Measurements from ENCODE around the gene ZBTB7C. TPM values are rescaled to one million over a fixed set of nuclear protein-coding genes. Genes with fewer than 3 reads are reported as not detected.
A peak's percentile ranks its signal among the peaks of the same experiment; 100 is the strongest.

ZBTB7C gene
- total RNA-seq, 1 donor, result not detected

- no peak for DNase-seq (ENCODE audit: low read depth)
- no peak overlapping the region for H3K4me3 ChIP-seq (ENCODE audit: low read depth, low read length)
- TF ChIP-seq CTCF (IDR thresholded peaks at IDR 0.05; ENCODE audit: insufficient read depth, low read depth, low read length), result no peak
These were observed 182.8 kb downstream of the ZBTB7C start for GRCh38 chr18:48226401-48226800.

GRCh38 chr18:48222118-48222517 lies 187.1 kb downstream of the ZBTB7C start:
- TF ChIP-seq CTCF (IDR thresholded peaks at IDR 0.05; ENCODE audit: insufficient read depth, low read depth, low read length), result no peak
- H3K4me3 ChIP-seq (ENCODE audit: low read depth, low read length), result no peak overlapping the region
- DNase-seq (ENCODE audit: low read depth), result peak; percentile 35

GRCh38 chr18:48219810-48220499 lies 189.2 kb downstream of the ZBTB7C start:
- TF ChIP-seq CTCF (IDR thresholded peaks at IDR 0.05; ENCODE audit: insufficient read depth, low read depth, low read length), result no peak
- no peak overlapping the region for H3K4me3 ChIP-seq (ENCODE audit: low read depth, low read length)
- DNase-seq (ENCODE audit: low read depth), result no peak

- H3K4me3 ChIP-seq (ENCODE audit: low read depth, low read length), result no peak overlapping the region
- DNase-seq (ENCODE audit: low read depth), result no peak
- no peak for TF ChIP-seq CTCF (IDR thresholded peaks at IDR 0.05; ENCODE audit: insufficient read depth, low read depth, low read length)
These were observed 190.0 kb downstream of the ZBTB7C start for GRCh38 chr18:48219037-48219809.

- no peak for TF ChIP-seq CTCF (IDR thresholded peaks at IDR 0.05; ENCODE audit: insufficient read depth, low read depth, low read length)
- no peak for DNase-seq (ENCODE audit: low read depth)
- no peak overlapping the region for H3K4me3 ChIP-seq (ENCODE audit: low read depth, low read length)
These were observed 190.7 kb downstream of the ZBTB7C start for GRCh38 chr18:48218285-48219022.

GRCh38 chr18:48217258-48218250 lies 191.6 kb downstream of the ZBTB7C start:
- TF ChIP-seq CTCF (IDR thresholded peaks at IDR 0.05; ENCODE audit: insufficient read depth, low read depth, low read length), result no peak
- DNase-seq (ENCODE audit: low read depth), result no peak
- H3K4me3 ChIP-seq (ENCODE audit: low read depth, low read length), result no peak overlapping the region
